Measurements from ENCODE around the gene TMEM25.

DNA sequence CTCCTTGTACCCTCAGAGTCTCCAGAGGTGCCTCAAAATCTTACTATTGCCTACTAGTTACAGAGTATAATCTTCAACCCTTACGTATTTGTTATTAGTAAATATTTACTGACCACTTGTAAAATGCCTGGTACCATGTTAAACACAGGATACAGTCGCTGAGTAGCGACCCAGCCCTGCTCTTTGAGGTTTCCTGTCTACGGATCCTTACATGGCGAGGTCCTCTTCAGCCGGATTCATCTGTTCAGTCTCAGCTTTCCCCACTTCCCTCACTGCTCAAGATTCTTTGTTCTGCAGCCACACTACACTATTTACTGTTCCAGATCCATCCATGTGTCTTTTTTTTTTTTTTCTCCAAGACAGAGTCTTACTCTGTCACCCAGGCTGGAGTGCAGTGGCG lies 16.9 kb upstream of the TMEM25 start:
- TF ChIP-seq, protein P1, sequence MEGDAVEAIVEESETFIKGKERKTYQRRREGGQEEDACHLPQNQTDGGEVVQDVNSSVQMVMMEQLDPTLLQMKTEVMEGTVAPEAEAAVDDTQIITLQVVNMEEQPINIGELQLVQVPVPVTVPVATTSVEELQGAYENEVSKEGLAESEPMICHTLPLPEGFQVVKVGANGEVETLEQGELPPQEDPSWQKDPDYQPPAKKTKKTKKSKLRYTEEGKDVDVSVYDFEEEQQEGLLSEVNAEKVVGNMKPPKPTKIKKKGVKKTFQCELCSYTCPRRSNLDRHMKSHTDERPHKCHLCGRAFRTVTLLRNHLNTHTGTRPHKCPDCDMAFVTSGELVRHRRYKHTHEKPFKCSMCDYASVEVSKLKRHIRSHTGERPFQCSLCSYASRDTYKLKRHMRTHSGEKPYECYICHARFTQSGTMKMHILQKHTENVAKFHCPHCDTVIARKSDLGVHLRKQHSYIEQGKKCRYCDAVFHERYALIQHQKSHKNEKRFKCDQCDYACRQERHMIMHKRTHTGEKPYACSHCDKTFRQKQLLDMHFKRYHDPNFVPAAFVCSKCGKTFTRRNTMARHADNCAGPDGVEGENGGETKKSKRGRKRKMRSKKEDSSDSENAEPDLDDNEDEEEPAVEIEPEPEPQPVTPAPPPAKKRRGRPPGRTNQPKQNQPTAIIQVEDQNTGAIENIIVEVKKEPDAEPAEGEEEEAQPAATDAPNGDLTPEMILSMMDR (IDR thresholded peaks at IDR 0.05; ENCODE audit: borderline replicate concordance, extremely low read depth, low read length, poor library complexity, severe bottlenecking), result no peak
- no peak for TF ChIP-seq EZH2 (IDR thresholded peaks at IDR 0.05; ENCODE audit: borderline replicate concordance, low read depth, low read length, severe bottlenecking)

Measured in DND-41 (cell line).